OCI-M2 (cell line): ENCODE results near the gene C6orf136.

ENCODE experiments used
- DNase-seq: peaks from one replicate; lab custom pipeline; 2025; ENCODE audit not compliant: unreplicated experiment; lab: John Stamatoyannopoulos, UW

The C6orf136 gene

DNA sequence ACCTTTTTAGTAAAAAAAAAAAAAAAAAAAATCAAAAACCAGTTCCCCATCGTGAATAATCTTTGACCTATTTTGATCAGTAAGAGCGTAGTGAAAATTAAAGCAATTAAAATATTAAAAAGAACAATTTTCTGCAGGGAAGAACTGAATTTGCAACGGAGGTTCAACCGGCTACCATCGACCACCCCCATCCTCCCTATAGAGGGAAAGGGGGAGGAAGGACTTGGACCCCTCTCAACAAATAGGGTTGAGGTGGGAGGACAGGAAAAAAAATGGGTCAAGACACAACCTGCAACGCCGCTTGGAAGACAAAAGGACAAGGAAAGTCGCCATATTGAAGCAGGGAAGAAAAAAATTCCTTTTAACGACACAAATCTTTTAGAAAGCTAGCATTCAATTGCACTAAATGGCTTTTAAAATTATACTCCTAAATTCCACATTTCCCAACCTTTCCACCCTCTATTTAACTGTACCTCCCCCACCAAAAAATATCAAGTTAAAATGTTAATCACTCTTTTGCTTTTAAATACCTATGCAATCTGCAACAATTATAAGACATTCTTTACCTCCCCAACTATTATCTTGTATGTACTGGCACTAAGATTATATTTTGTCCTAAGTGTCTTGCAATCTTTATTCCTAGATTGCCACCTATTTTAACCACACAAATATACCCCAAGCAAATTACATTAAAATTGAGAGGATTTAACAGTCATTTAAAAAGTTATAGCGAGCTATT lies 31.5 kb upstream of the C6orf136 start:
- DNase-seq: no peak

DNA sequence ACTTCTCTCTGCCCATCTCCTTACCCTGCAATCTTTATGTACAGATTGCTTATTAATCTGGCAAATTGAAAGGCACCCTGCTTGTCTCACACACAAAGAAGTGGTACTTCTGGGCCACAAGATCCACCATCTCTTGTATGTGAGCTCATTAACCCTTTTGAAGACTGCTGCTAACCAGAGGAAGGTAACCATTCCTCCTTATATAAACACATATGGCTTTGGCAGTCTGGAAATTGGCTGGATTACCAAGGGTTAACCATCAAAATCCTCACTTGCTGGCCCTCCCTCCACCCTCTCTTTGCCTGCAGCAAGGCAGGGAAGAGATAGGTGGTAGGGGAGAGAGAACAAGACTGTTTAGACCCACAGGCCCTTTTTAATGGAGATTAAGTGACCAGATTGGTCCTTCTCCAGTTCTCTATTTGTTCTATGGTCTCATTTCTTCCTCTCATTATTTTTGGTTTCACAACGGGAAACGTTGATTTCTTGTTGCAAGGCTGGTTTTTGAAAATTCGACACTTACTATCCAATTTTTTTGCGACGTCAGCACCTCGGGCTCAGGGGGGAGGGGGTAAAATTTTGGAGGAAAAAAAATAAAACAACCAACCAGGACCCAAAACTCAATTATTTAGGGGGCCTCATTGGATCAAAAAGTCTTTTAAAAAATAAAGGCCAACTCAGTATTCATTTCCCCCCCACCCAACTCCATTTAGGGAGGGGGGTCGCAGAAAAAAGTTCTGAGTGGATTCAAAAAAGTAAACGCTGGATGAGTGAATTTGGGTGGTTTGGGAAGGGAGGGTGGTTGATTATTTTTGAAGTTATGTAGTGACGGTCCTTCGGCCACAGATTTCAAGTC lies 30.7 kb upstream of the C6orf136 start:
- DNase-seq: no peak

DNA sequence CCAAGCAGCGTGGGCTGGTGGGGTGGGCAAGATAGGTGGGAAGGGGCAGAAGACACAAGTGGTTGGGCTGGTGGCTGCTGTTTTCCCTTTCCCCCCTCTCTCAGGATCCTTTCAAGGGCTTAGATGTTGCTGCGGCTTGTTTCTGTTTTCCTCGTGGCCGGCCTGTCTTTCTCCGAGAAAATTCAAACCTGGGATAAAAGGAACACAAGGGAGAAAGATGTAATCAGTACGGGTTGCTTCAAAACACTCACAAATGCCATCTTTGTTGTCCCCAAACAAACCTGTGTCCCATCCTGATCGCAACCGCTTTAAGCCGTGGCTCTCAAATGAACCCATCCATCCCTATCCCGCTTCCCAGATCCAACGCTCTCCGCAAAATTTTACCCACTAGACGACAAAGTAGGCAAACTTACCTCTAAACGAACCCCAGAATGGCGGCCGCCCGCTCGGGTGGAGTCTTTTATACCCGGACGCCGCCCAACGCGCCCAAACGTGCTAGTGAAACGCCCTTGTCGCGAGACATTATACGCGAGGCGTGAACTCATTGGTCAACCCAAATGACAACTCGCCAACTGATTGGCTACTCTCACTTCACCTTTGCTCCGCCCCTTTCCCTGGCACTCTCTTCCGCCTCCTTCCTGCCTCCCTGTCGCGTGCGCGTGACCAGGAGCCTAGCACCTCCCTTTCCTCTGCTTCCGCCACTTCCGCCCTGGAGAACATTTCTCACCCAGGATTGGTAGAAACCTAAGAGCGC lies 29.9 kb upstream of the C6orf136 start, which contains the start of gene PPP1R10:
TSS of gene PPP1R10 (minus strand) at position 433 of the 754 bp plus-strand sequence. CDS start 7,299 bp downstream, outside the sequence.
- peak; percentile 99 for DNase-seq

DNA sequence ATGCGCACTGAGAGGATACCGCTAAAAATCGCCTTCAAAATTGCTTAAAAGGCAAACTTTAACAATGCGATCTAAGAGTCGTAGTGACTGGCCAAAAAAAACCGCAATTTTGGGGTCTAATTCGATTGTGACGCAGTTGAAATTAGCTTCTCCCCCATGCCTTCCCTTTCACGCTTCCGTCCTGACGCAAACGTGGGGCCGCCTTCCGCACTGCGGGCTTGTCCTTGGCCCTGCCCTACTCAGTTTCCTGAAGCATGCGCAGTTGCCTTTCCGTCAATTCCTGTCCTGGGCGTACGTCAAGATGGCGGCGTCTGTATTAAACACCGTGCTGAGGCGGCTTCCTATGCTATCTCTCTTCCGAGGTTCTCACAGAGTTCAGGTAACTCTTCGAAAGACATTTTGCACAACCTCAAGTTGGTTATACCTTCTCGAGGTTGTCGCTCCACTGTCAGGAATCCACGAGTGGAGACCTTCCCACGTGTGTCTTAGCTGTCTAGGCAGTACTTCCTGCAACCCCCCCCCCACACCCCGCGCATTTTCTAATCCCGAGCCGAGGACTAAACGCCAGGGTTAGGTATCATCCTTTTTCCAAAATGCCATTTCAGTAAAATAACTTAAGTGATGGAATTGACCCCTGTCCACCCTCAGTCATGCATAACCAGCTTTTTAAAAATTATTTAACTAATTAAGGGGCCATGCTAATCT lies 29.2 kb upstream of the C6orf136 start, which contains the start of gene MRPS18B:
TSS of gene MRPS18B (plus strand) at position 276 of the 705 bp plus-strand sequence. CDS start at position 302, 26 bp downstream.
- DNase-seq: no peak

DNA sequence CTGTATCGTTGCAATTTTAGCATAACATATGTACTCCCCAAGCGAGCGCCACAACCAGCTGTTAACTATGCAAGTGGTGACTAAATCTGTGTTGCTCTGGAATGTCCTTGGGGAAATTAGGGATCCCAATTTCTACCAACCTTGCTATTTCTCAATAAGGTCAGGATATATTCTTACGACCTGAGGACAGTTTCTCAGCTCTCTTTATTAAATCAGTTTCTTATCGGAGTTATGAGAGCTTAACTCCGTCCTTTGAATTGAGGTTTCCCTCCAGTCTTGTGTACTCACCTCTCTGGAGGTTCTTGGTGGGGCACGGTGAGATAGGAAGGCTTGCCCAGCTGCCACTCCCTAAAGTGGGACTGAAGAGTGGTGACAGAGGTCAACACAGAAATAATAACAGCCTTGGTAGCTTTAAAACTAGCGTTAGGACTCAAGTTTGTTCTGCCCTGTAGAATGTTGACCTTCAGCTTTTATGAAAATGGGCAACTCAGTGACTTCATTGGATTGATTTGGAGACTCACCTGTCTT lies 28.6 kb upstream of the C6orf136 start:
- DNase-seq: no peak

DNA sequence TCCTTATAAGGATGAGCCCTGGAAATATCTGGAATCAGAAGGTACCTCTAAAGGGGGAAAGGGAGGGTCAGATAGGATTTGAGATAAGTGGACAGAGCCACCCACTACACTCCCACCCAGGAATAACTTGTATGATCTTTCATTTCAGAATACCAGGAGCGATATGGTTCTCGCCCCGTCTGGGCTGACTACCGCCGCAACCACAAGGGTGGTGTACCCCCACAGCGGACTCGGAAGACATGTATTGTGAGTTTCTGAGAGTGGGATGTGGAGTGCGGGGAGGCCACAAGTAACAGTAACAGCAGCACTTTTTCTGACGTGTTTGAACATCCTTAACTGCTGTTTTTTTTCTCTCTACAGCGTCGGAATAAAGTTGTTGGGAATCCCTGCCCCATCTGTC lies 27.4 kb upstream of the C6orf136 start:
- no peak for DNase-seq

DNA sequence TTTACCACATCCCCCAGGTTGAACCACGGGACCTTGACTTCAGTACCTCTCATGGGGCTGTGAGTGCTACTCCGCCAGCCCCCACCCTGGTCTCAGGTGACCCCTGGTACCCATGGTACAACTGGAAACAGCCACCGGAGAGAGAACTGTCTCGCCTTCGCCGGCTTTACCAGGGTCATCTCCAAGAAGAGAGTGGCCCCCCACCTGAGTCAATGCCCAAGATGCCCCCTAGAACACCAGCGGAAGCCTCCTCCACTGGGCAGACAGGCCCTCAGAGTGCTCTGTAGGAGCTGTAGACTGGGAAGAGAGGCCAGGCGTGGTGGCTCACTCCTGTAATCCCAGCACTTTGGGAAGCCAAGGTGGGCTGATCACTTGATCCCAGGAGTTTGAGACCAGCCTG lies 21.4 kb upstream of the C6orf136 start:
- no peak for DNase-seq

DNA sequence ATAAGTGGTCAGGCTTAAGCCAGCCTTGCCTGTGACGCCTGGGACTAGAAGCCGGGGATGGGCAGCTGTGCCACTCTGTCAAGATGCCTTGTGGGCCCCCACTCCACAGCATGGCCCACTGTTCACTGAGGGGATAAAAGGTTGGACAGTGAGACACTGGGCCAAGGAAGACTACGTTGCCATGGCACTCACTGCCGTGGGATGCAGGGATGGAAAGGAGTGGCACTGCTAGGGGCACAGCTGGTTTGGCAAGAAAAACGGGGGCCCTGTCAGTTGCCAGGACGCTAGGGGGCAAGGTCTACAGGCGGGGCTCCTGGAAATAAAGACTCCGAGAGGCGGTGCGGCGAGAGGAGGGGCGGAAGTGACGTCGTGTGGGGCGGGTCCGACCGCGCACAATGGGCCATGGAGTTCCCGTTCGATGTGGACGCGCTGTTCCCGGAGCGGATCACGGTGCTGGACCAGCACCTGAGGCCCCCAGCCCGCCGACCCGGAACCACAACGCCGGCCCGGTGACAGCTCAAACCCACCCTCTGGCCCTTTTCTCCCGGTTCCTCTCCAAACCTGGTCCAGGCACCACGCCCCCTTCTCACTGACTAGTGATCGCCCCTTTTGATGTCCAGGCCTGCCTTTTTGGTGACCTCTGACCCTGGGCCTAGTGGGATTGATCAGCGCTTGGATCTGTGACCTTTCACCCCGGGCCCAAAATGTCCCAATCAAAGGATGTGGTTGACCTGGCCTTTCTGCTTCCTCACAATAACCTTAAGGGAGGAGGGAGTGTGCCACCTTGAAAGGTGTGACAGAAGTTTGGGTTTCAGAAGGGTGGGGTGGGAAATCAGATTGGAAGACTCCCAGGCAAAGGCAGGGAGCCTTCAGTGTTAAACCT lies 20.2 kb upstream of the C6orf136 start, which contains the start of gene ATAT1:
TSS of gene ATAT1 (plus strand) at position 391 of the 883 bp plus-strand sequence.
- DNase-seq: no peak

DNA sequence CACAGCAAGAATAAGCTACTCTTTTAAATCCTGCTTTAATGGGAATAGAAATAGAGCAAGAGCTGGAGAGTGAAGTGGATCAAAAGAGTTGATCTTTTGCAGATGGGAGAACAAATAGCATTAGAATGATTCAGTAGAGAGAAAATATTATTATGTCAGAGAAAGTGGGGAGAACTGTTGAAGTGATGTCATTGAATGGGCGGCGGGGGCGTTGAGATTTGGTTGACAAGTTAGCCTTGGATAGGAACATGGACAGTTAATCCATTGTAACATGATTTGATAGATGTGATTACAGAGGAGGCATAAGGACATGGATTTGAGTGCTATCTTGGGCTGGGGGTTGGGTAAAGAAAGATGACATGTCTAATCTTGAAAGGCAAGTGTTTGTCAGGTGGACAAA lies 11.1 kb upstream of the C6orf136 start:
- no peak for DNase-seq

DNA sequence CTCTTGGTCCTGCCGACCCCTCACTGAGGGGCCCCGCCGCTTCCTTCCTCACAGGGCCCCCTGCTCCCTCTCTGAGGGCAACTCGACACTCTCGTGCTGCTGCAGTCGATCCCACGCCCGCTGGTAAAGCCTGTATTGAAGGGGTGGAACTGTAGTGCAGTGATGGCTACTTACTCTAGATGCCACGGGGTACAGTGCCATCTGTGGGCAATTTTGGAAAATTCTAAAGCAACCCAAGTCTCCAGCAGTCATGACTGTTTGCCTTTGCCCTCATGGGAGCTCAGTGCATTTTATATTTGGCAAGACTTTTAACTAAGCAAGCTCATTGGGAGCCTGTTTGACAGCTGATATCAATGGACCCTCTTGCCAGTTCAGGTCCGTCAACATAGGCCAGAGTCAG lies 6.5 kb upstream of the C6orf136 start:
- no peak for DNase-seq

DNA sequence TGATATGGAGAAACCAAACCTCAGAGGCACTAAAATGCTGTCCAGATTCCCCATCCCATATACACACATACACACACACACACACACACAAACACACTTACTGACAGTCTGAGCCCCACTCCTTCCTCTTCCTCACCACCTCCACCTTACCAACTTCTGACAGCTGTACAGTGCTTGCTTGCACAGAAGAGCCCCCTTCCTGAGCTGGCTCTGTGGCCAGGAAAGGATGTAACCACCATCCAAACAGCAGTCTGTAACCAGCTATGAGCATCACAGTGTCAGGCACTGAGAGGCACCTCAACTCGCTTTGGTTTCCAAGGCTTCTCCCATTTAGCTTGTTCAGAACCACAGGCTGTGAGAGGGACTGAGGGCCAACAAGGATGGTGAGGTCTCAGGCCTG lies 5.9 kb upstream of the C6orf136 start:
- no peak for DNase-seq

DNA sequence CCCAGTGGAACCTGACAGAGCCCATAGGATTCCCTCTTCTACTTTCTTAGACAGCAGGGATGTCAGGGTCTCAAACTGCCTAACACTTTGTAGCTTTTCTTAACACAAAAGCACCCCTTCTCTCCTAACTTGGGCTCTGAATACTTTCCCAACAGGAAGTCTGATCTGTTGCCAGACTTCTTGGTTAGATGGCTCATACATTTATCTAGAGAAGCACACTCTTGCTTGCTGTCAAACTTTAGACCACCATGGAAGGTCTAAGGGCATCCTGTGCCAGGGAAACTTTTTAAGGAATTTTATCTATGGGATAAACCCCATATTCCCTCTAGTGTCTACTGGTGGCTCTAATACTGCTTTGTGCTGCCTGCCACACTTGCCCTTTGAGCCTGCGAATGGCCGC lies 3.3 kb upstream of the C6orf136 start:
- no peak for DNase-seq

DNA sequence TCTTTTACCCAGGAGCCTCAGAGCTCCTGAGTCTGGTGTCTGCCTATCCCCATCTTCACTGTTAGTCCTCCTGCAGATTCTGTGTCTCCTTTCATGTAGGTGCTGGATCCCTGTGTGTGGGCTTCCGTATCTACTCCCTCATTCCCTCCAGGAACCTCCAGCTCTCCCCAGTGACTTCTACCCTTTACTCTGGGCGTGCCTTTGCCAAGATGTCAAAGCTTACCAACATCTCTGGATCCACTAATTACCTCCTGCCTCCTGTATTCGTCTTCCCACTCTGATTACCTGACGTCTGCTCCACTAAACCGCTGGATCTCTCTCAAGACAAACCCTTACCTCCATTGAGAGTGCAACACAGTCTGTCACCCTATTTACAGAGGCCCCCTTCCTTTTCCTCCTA lies 2.2 kb upstream of the C6orf136 start:
- DNase-seq: no peak

DNA sequence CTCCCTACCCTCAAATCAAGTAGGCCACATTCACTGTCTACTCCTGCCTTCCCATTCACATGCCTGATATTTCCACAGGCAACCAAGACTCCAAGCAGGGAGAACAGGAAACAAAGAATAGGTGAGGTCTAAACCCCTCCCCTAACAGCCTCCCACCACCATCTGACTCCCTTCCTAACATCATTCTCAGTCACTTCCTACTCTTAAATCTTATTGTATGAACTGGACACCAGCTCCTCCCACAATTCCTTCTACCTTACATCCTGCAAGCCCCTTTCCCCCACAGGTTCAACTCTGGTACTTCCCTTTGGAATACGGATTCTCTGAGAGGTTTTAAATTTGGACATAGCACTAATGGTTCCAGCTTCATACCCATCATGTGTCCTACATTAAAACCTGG lies 944 bp upstream of the C6orf136 start:
- DNase-seq: no peak

DNA sequence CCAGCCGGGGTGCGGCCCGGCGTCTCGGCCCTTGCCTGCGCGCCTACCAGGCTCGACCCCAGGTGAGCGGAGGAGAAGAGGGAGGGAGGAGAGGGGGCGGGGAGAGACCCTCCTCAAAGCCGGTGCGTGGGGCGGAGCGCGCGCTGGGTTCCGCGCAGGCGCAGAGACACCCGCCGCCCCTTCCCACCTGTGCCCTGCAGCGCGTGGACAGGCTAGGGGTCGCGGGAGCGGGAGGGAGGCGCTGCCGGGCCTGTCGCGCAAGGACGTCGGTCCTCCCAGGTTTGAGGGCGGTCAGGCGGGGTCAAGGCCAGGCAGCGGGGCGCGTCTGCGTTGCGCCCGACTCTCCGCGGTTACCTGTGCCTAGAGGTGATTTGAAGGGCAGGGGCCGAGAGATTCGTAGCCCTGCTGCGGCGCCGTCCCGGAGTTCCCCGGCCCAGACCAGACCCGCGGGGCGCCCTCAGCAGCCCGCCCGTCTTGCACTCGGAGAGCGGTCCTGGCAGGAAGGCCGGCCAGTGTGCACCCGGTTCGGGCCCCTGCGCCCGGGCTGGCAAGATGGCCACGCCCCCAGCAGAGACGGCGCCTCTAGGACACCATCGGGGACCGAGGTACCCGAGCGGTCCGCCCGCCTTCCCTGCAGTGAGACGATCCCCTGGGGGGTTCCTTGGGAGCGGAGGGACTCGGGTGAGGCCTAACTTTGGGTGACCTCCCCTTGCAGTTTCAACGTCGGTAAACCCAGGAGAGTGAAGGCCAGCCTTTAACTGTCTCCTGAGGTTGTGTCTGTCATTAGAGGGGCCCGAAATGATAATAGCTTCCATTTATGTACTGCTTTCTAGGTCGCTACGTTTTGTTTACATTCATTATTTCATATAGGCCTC lies 546 bp downstream of the C6orf136 start:
- DNase-seq: peak; percentile 51

DNA sequence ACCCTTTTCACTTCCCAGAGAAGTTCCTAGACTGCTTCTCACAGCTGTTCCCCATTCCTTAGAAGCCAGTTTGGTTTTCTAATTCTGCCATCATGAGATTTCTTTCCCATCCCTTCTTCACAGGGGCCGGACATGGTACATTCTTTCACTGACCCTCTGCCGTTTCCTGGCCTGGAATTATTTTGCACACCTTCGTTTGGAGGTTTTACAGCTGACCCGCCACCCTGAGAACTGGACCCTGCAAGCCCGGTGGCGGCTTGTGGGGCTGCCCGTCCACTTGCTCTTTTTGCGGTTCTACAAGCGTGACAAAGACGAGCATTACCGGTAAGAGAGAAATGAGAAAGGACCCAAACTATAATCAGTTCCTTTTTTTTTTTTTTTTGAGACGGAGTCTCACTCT lies 4.2 kb downstream of the C6orf136 start:
- no peak for DNase-seq

DNA sequence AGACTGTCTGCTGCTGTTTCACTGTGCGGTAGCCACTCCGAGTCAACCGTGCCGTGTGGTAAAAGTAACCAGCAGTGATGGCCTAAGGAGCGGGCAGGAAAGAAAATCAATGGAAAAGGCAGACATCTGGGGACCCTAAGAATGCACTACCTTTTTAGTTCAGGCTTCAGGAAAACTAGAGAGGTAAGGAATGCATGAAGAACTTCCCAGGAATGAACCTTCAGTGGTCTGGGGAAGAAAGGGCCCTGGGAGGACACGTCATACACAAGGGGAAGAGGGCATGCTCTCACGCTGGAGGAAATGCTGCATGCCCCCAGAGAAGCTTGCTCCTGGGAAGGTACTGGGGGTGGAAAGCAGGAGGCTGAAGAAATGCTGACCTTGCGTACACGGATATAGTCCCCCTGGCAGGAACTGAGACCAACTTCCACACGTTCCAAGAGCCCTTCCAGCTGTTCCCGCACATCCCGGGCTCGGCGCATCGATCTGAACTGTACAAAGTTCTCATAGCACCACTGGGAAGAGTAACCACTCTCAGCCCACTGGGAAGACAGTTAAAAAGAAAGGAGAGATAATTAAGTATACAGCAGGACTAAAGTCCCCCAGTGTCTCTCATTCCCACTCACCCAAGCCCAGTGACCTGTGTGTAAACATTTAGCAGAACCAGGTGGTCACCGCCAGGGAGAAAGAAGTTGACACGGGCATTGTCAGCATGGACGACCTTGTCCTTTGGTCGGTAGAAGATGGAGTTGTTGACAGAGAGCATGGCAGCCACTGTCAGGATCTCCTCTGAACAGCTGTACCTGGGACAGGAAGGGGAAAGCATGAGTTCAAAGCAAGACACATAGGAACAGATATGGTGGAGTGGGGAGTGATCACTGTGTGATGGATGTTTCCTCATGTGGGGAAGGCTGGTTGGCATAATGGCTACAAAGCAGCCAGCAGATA lies 8.1 kb downstream of the C6orf136 start:
- DNase-seq: no peak
